ENCODE data around the gene TTC28. TPM values are rescaled to one million over a fixed set of nuclear protein-coding genes. Genes with fewer than 3 reads are reported as not detected.

The TTC28 gene
- polyA plus RNA-seq, 1 donor from 2014 or later: 14.8 TPM

GRCh38 chr22:28405588-28405987 lies 274.1 kb downstream of the TTC28 start:
- no peak overlapping the region for H3K4me2 ChIP-seq (ENCODE audit: low read length)
- TF ChIP-seq REST (IDR thresholded peaks at IDR 0.05; ENCODE audit: borderline replicate concordance) (no peak), MXI1 (conservative IDR thresholded peaks at IDR 0.05; ENCODE audit: poor library complexity, severe bottlenecking) (no peak), CTCF (IDR thresholded peaks at IDR 0.05; ENCODE audit: poor library complexity, severe bottlenecking) (no peak), EZH2 (IDR thresholded peaks at IDR 0.05; ENCODE audit: borderline replicate concordance, insufficient read depth, low read length, poor library complexity, severe bottlenecking) (no peak), TAF1 (IDR thresholded peaks at IDR 0.05; ENCODE audit: low read depth) (no peak), SMC3 (conservative IDR thresholded peaks at IDR 0.05; ENCODE audit: poor library complexity) (no peak), POLR2AphosphoS5 (IDR thresholded peaks at IDR 0.05) (no peak)
- no peaks in the 10 kb centered on the region for H3F3A ChIP-seq (ENCODE audit: insufficient read depth, low read length, poor library complexity, severe bottlenecking)
- no peak overlapping the region for H2AFZ ChIP-seq (ENCODE audit: low read depth, low read length)
- H3K9me3 ChIP-seq (ENCODE audit: low read length): no peaks in the 10 kb centered on the region
- H3K9ac ChIP-seq (ENCODE audit: low read length): no peak overlapping the region
- no peak overlapping the region for H3K27ac ChIP-seq (ENCODE audit: low read length)
- no peaks in the 10 kb centered on the region for H4K20me1 ChIP-seq (ENCODE audit: insufficient read depth)
- H3K9me2 ChIP-seq (ENCODE audit: insufficient read depth, low read length): no peaks in the 10 kb centered on the region
- H3K79me2 ChIP-seq (replicated peaks; ENCODE audit: insufficient read depth, low read length): peaks cover 17% of the 10 kb centered on the region
- H3K36me3 ChIP-seq (ENCODE audit: insufficient read depth, low read length): no peaks in the 10 kb centered on the region
- H3K4me3 ChIP-seq (ENCODE audit: low read length): no peak overlapping the region
- H3K27me3 ChIP-seq (ENCODE audit: insufficient read depth, low read depth, low read length): no peaks in the 10 kb centered on the region

- Histone ChIP-seq H3K9ac (ENCODE audit: low read length) (no peak overlapping the region), H3K27me3 (ENCODE audit: insufficient read depth, low read depth, low read length) (no peaks in the 10 kb centered on the region), H3K9me2 (ENCODE audit: insufficient read depth, low read length) (no peaks in the 10 kb centered on the region), H3K9me3 (ENCODE audit: low read length) (no peaks in the 10 kb centered on the region), H3K4me3 (ENCODE audit: low read length) (no peak overlapping the region), H3K36me3 (ENCODE audit: insufficient read depth, low read length) (no peaks in the 10 kb centered on the region), H3K27ac (ENCODE audit: low read length) (no peak overlapping the region), H2AFZ (ENCODE audit: low read depth, low read length) (no peak overlapping the region), H4K20me1 (ENCODE audit: insufficient read depth) (no peaks in the 10 kb centered on the region), H3F3A (ENCODE audit: insufficient read depth, low read length, poor library complexity, severe bottlenecking) (no peaks in the 10 kb centered on the region), H3K4me2 (ENCODE audit: low read length) (no peak overlapping the region), H3K79me2 (replicated peaks; ENCODE audit: insufficient read depth, low read length) (peaks cover 18% of the 10 kb centered on the region)
- no peak for TF ChIP-seq EP300 (conservative IDR thresholded peaks at IDR 0.05; ENCODE audit: poor library complexity, severe bottlenecking)
- no peak for TF ChIP-seq REST (IDR thresholded peaks at IDR 0.05; ENCODE audit: borderline replicate concordance)
- TF ChIP-seq CTCF (IDR thresholded peaks at IDR 0.05; ENCODE audit: poor library complexity, severe bottlenecking): no peak
- no peak for TF ChIP-seq EZH2 (IDR thresholded peaks at IDR 0.05; ENCODE audit: borderline replicate concordance, insufficient read depth, low read length, poor library complexity, severe bottlenecking)
- no peak for TF ChIP-seq TAF1 (IDR thresholded peaks at IDR 0.05; ENCODE audit: low read depth)
- no peak for TF ChIP-seq SMC3 (conservative IDR thresholded peaks at IDR 0.05; ENCODE audit: poor library complexity)
- TF ChIP-seq POLR2AphosphoS5 (IDR thresholded peaks at IDR 0.05): no peak
- no peak for TF ChIP-seq MXI1 (conservative IDR thresholded peaks at IDR 0.05; ENCODE audit: poor library complexity, severe bottlenecking)
- TF ChIP-seq RAD21 (conservative IDR thresholded peaks at IDR 0.05): no peak
Observed at GRCh38 chr22:28402539-28402938, 277.1 kb downstream of the TTC28 start.

All from neural cell (in vitro differentiated cells).